ENCODE results near the gene CACNA1C.

CACNA1C gene

DNA sequence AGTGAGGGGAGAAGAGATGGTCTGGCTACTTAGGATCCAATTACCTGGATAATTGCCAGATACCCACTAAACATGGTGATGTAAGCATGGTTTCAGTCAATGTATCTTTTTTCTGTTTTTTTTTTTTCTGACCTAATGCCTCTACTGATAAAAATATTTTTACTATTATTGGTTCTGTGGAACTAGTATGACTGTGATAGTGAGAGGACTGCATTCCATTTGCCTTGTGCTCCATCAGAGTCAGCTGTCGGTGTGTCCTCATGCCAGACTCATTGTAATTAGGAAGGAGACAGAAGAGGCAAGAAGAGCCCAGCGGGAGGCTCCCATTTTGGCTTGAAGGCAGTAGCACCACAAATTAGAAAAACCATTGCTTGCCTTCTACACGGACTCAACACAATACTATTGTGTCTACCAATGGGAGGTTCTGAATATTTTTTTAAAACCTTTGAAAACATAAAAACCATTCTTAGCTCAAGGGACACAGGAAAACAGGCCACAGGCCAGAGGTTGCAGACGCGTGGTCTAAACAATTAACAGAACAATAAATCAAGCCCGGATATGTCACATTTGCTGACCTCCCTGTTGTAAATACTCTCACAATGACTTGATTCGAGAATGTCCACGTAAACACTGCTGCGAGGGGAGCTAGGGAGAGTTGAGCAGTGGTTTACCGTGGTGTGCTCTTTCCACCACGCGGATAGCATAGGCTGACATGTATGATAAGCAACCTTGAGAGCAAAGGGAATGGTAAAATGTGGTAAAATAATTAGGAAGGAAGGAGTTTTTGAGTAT is 35.0 kb upstream of the CACNA1C start:
- H3K4me3 ChIP-seq (ENCODE audit: low read depth, low read length), result no peak overlapping the region
- no peak for DNase-seq
- H3K27ac ChIP-seq, result no peak overlapping the region
- no peaks in the 10 kb centered on the region for H3K36me3 ChIP-seq (replicated peaks)
- no peak for TF ChIP-seq CTCF (IDR thresholded peaks at IDR 0.05; ENCODE audit: low read depth, low read length, missing control alignments)
- peaks cover 2% of the 10 kb centered on the region for H3K27me3 ChIP-seq (replicated peaks)
- in situ Hi-C loops (cut with HindIII; ENCODE audit: low pct_ligation_motif_present, low sequenced_read_pairs), result no loop called here

- H3K27me3 ChIP-seq (replicated peaks), result peaks cover 2% of the 10 kb centered on the region
- no peak overlapping the region for H3K27ac ChIP-seq
- H3K36me3 ChIP-seq (replicated peaks), result no peaks in the 10 kb centered on the region
- DNase-seq, result no peak
- in situ Hi-C loops (cut with HindIII; ENCODE audit: low pct_ligation_motif_present, low sequenced_read_pairs), result no loop called here
- H3K4me3 ChIP-seq (ENCODE audit: low read depth, low read length), result no peak overlapping the region
- no peak for TF ChIP-seq CTCF (IDR thresholded peaks at IDR 0.05; ENCODE audit: low read depth, low read length, missing control alignments)
Observed at GRCh38 chr12:2018391-2018790, 34.4 kb upstream of the CACNA1C start.

- H3K4me3 ChIP-seq (ENCODE audit: low read depth, low read length), result no peak overlapping the region
- H3K36me3 ChIP-seq (replicated peaks), result no peaks in the 10 kb centered on the region
- no peak for TF ChIP-seq CTCF (IDR thresholded peaks at IDR 0.05; ENCODE audit: low read depth, low read length, missing control alignments)
- no peak for DNase-seq
- peaks cover 2% of the 10 kb centered on the region for H3K27me3 ChIP-seq (replicated peaks)
- in situ Hi-C loops (cut with HindIII; ENCODE audit: low pct_ligation_motif_present, low sequenced_read_pairs), result no loop called here
- H3K27ac ChIP-seq, result no peak overlapping the region
Observed at GRCh38 chr12:2019126-2019525, 33.7 kb upstream of the CACNA1C start.

DNA sequence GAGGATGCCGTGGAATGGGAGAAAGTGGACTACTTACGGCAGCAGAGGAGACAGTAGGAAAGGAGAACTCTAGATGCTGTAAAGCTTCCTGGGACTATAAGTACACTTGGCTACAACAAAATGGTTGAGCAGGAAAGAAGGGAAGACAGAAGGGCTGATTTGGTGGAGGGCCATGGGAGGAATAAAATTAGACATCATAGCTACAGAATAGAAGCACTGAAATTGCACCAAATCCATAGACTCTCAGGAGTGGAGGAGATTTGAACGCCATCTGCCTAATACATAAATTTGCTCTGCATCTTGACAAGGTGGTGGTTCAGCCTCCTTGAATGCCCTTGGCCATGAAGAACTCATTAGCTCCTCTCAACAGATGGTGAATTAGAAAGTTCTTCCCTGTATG is 32.3 kb upstream of the CACNA1C start:
- Histone ChIP-seq H3K4me3 (ENCODE audit: low read depth, low read length) (no peak overlapping the region), H3K36me3 (replicated peaks) (no peaks in the 10 kb centered on the region), H3K27me3 (replicated peaks) (peaks cover 4% of the 10 kb centered on the region), H3K27ac (no peak overlapping the region)
- TF ChIP-seq CTCF (IDR thresholded peaks at IDR 0.05; ENCODE audit: low read depth, low read length, missing control alignments), result no peak
- DNase-seq, result no peak
- in situ Hi-C loops (cut with HindIII; ENCODE audit: low pct_ligation_motif_present, low sequenced_read_pairs), result no loop called here

DNA sequence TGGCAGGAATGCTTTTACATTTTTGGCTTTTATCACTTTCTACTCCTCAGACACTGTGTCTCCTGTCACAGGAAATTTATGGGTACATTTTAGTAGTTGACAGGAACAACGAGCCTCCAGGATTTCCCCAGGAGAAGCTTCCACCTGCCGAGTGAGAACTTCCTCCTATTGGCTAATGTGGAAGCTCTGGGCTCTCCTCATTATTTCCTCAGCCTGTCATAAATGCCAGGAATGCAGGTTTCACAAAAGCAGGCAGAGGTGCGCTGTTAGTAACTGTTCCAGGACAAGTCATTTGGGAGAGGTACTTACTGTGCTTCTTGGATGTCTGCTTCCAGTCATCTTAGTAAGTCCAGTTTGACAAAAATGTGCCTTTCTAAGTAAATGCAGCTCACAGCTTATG is 29.4 kb upstream of the CACNA1C start:
- H3K4me3 ChIP-seq (ENCODE audit: low read depth, low read length), result no peak overlapping the region
- H3K36me3 ChIP-seq (replicated peaks), result no peaks in the 10 kb centered on the region
- no peak overlapping the region for H3K27ac ChIP-seq
- H3K27me3 ChIP-seq (replicated peaks), result peaks cover 12% of the 10 kb centered on the region
- in situ Hi-C loops (cut with HindIII; ENCODE audit: low pct_ligation_motif_present, low sequenced_read_pairs), result no loop called here
- no peak for TF ChIP-seq CTCF (IDR thresholded peaks at IDR 0.05; ENCODE audit: low read depth, low read length, missing control alignments)
- DNase-seq, result no peak

- in situ Hi-C loops (cut with HindIII; ENCODE audit: low pct_ligation_motif_present, low sequenced_read_pairs), result no loop called here
- peaks cover 20% of the 10 kb centered on the region for H3K27me3 ChIP-seq (replicated peaks)
- no peak for DNase-seq
- no peak for TF ChIP-seq CTCF (IDR thresholded peaks at IDR 0.05; ENCODE audit: low read depth, low read length, missing control alignments)
- no peak overlapping the region for H3K27ac ChIP-seq
- H3K36me3 ChIP-seq (replicated peaks), result no peaks in the 10 kb centered on the region
- no peak overlapping the region for H3K4me3 ChIP-seq (ENCODE audit: low read depth, low read length)
Observed at GRCh38 chr12:2027351-2027750, 25.4 kb upstream of the CACNA1C start.

Data from brain microvascular endothelial cell (primary cell).